Right forelimb (tissue), 1 donor: ENCODE data around the gene PRKG1.

ENCODE experiments used
- DNase-seq: peaks from one replicate; pipeline ENCODE4 v3.0.0-alpha.2; 2018

Gene PRKG1

GRCh38 chr10:51861731-51862130 lies 787.4 kb downstream of the PRKG1 start:
- DNase-seq, result no peak

DNA sequence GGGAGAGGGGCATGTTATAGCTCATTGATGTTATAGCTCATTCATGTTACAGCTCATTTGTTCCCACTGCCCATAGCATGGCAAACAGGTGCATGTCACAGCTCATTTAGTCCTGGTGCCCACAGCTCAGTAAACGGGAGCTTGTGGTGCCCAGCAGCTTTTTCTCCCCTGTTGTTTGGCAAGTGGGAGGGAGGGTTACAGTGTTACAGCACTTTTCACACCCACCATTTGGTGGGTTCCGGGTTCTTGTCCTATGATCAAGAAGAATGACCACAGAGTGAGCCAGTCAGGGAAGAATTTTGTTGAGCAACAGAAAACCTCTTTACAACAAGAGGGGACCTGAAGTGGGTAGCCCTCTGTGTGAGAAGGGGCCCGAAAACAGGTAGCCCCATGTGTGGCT lies 787.9 kb downstream of the PRKG1 start:
- DNase-seq, result no peak

DNA sequence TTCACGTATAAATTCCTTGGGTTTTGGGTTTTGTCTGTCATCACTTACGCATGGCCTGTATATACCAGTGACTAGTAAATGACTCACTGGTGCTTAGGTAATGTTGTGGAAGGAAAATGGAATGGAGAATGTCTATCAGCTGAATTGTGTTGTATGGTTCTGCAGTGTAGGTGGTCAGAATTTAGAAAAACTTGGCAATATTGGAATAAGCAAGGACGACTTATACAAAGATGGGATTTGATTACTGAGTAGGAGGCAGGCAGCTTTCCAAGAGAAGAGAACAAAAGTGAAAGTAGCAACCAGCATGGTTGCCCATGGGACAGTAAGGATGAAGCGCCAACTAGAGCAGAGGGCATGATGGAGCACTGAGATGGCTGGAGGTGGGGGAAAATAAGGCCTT lies 793.7 kb downstream of the PRKG1 start:
- DNase-seq, result no peak

DNA sequence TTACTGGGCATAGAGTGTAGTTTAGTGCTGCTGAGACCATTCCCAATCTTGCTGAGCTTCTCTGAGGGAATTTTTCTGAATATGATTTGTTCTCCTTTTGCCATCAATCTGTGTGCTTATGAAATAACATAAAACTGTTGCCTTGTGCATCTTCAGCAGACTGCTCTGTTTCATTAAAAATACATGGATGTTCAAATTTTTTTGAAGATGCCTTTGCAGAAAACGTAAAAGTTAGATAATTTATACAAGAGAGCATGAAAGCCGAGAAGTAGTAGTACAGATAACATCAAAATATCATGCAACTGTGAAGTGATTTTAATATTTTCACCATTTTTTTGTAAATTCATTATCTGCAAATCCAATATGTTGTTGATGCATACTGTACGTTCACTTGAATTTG lies 799.8 kb downstream of the PRKG1 start:
- no peak for DNase-seq

DNA sequence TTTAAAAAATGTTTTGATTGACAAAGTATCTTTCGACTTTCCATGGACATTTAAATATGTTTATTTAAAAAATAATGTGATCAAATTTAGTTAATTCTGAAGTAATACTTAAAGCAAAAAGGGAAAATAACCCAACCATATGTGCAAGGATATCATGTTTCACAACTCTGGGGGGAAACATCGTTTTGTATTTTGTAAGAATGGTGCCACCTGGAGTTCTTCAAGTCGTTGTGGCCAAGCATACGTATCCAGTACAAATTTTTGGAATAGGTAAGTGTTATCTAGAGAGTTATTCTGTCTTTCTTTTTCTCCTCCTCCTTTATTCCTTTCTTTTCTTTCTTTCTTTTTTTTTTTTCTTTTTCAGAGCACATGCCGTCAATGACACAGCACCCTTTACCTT lies 801.3 kb downstream of the PRKG1 start:
- DNase-seq, result no peak

DNA sequence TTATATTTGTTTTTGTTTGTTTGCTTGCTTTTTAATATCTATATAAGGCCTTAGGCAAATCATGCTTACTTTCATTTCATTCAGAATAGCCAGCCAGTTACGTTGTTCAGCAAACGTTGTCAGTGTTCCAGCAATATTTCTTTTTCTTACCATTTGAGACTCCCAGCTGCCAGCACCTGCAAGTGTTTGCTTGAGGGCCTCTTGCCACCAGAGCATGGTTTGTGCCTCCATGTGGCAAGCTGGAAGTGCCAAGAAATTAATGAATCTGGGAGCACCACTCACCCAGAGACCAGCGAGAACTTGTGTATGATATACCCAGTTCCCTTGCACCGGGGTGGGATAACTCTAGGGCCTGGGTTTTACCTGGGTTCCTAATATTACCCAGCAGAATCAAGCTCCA lies 802.2 kb downstream of the PRKG1 start:
- no peak for DNase-seq

DNA sequence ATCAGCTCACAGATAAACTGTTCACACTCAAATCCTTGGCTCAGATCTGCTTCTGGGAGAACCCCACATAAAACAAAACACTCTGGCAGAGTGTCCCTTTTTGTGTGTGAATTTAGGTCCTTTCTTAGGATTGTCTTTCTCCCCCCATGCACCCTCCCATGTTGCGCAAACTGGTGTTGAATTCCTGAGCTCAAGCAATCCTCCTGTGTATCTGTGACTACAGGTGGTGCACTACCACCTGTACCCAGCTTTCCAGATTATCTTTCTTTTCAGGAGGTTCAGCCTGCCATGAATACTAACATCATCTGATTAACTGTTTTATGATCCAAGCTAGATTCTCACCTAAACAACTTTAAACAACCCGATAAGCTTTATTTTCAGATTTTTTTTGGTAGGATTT lies 802.7 kb downstream of the PRKG1 start:
- DNase-seq, result no peak

DNA sequence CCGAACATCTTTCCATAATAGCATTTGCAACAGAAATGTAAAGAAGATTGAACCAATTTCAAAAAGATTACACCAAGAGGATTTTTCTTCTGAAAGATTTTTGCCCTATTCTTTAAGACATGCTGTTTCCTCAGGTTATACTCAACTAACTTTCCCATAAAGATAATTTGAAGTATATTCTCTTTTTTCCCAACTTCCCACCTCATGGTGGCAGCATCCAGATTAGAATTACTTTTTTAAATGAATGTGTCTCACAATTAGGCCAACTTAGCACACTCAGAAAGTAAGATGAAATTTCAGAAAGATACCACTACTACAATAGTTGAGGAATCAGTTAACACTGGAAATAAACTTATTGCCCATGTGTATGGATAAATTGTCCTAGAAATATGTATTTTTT lies 803.3 kb downstream of the PRKG1 start:
- no peak for DNase-seq

DNA sequence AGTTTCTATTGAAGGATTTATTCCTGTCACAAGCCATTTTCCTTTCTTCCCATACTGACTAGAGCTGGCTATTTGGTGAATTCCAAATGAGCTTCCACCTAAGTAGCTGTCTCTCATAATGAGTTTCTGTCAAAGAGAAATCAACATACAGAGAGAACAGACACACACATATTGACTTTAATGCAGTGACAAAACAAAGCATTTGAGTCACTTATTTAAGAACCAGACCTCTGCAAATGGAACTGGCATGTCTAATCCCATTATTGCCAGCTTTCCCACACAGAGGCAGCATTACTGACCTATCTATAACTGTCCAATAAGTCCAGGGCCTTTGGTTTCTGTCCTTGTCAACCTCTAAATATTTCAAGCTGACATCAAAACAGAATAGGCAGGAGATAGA lies 804.4 kb downstream of the PRKG1 start:
- no peak for DNase-seq

DNA sequence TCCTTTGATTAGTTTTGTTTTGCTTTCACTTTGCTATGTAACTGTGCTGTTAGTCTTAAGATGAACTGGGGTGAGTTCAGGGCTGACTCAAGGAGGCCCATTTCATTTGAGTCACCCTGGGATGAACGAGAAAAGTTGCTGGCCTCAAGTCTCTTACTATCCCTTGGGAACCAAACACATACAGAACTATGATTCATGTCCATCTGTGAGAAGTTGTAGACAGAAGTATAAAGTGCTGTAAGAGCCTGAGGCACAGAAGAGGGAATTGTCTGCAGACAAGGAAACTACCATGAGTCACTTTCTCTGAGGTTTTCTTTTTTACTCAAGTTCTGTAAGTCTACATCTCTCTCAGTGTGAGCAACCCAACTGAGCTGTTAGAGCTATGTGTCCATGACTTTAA lies 805.0 kb downstream of the PRKG1 start:
- DNase-seq, result no peak

- DNase-seq, result no peak
These were observed 806.9 kb downstream of the PRKG1 start for GRCh38 chr10:51881213-51881612.

GRCh38 chr10:51886438-51887068 lies 812.3 kb downstream of the PRKG1 start:
- no peak for DNase-seq

DNA sequence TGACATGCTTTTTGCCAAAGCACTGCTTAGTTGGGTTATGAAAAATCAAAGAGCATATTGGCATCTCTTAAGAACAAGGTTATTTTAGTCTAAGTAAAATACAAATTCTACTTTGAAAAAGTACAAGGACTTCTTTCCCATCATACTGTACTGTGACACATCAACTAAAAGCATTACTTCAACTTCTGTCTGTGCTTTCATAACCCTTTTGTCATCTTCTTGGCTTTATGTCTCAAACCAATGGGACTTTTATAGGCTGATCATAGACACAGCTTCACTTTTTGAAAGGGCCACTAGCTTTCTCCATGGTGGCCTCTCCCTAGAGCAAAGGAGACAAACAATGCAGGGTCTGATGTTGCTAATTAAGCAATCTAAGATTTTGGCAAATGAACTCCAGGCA lies 814.0 kb downstream of the PRKG1 start:
- no peak for DNase-seq

GRCh38 chr10:51892313-51892712 lies 818.0 kb downstream of the PRKG1 start:
- DNase-seq, result no peak

DNA sequence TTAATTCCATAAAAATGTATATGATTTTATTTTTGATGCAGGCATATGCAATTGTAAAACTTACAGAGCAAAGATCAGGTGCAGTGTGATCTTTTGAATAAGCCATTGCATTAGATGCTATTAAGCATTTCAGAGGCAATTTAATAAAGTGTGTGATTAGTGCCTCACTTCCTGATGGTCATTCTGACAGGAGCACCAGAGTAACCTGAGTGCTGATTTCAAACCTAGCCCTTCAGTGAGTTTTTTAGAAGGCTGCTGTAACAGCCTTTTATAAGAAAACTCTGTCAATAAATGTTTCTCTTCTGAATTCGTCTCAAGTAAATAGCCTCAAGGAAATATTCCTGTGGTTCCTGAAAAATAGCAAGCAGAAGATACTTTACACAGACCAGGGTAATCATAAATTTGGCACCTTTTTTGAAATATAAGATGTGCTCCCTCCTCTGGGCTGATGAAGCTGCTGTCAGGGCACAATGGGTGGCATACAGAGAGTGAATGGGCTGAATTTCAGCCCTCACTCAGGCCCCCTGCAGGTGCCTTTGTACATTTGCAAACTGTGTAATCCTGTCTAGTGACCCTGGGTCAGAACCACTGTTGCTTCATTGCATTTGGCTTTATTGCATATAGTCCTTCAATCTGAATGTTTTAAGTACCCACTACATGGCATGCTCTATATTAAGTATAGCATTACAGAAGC lies 818.8 kb downstream of the PRKG1 start:
- DNase-seq, result no peak

- no peak for DNase-seq
These were observed 820.7 kb downstream of the PRKG1 start for GRCh38 chr10:51894771-51895578.

DNA sequence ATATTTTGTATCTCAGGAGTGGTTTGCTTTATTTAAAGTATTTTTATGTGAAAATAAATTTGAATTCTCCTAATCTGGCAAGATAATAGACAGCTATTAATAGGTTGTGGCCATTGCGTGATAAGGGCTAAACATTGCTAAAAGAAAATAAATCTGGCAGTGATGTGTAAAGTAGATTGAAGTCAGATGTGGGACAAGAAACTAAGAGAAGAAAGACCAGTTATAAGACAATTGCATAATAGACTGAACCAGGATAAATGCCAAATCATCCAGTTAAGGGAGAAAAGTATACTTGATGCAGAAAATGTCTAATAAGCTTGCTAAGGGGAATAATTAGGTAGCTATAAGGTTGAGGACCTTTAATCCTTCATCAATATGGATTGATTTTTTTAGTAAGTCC lies 822.6 kb downstream of the PRKG1 start:
- no peak for DNase-seq

DNA sequence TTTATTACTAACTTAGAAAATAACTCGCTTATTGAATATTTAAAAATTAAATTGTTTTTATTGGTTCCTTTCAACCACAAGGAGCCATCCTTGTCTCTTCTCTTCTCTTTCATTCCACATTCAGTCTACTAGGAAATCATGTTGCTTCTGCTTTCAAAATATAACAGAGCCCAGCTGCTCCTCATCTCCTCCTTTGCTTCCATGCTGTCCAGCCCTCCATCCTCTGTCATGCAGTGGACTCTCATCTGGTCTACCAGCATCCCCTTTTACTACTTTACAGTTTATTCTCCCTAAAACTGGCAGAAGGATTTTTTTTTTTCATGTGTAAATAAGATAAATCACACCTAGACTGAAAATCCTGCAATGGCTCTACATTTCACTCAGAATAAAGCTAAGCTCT lies 823.3 kb downstream of the PRKG1 start:
- DNase-seq, result no peak

- DNase-seq, result no peak
These were observed 825.9 kb downstream of the PRKG1 start for GRCh38 chr10:51900180-51900579.

DNA sequence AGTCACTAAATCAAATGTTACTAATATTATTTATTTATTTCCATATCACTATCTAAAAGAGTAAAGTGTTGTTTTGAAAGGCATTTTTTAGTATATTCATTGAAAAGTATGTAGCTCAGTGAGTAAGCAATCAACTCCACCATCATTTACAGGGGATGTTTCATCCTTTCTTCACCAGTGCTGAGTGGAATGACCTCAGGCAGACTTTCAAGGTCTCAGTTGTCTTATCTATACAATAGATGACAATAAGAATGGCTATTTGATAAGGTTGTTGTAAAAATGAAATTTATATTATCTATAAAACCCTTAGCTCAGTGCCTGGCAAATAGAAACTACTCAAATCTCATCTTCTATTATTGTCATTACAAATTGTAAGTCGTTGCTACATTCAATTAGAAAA lies 829.4 kb downstream of the PRKG1 start:
- no peak for DNase-seq

GRCh38 chr10:51905032-51905431 lies 830.7 kb downstream of the PRKG1 start:
- no peak for DNase-seq

DNA sequence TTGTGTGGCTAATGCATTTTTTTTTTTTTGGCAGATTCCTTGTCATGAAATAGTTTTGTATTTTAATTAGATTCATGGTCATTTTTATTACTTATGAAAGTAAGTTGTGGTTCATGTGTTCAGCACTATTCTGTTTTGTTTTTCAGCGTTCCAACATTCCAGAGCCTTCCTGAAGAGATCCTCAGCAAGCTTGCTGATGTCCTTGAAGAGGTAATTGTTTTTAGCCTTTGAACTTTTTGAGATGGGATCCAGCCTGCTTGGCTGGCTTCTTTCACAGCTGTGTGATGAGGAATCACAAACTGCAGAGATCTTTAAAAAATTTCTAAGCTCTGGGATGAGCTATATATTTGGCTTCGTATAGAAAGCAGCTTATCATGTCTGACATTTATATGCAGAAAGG lies 833.1 kb downstream of the PRKG1 start:
- DNase-seq, result no peak

GRCh38 chr10:51910189-51910588 lies 835.9 kb downstream of the PRKG1 start:
- DNase-seq, result no peak

DNA sequence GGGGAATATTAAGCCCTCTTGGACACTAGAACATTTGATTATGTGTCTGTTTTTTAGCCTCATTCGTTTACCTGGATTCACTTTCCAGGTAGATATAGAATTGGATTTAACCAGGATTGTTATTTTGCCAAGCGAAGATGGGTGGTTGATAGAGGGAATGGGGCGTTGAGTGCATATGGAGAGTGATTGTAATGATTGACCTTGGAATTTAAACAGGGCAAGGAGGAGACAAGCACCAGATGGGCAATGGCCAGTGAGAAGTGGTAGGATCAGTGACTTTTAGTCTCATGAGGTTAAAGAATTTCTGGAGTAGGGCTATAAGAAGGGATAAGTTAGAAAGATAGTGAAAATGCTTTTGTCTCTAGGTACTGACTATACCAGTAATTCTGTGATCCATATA lies 836.3 kb downstream of the PRKG1 start:
- no peak for DNase-seq
